Neuron (in vitro differentiated cells): ENCODE data around the gene NTRK3.

Experiments used
- H2AFZ ChIP-seq: one replicate; pipeline ENCODE4 v1.6.1; 2013; ENCODE audit warnings: low read depth, mild to moderate bottlenecking, inconsistent platforms, low read length, moderate library complexity
- H3K27me3 ChIP-seq: one replicate; pipeline ENCODE4 v1.6.1; 2013; ENCODE audit warnings: low read length; ENCODE audit not compliant: insufficient read depth
- H3K36me3 ChIP-seq: one replicate; pipeline ENCODE4 v1.6.1; 2013; ENCODE audit warnings: low read length; ENCODE audit not compliant: insufficient read depth
- H3K4me1 ChIP-seq: one replicate; pipeline ENCODE4 v1.6.1; 2013; ENCODE audit warnings: low read length; ENCODE audit not compliant: insufficient read depth
- H3K4me3 ChIP-seq: 2 replicates; pipeline ENCODE4 v1.5.1; 2013; ENCODE audit warnings: mild to moderate bottlenecking, low read length, moderate library complexity
- H3K9me3 ChIP-seq: one replicate; pipeline ENCODE4 v1.6.1; 2013; ENCODE audit warnings: low read length

NTRK3 gene

DNA sequence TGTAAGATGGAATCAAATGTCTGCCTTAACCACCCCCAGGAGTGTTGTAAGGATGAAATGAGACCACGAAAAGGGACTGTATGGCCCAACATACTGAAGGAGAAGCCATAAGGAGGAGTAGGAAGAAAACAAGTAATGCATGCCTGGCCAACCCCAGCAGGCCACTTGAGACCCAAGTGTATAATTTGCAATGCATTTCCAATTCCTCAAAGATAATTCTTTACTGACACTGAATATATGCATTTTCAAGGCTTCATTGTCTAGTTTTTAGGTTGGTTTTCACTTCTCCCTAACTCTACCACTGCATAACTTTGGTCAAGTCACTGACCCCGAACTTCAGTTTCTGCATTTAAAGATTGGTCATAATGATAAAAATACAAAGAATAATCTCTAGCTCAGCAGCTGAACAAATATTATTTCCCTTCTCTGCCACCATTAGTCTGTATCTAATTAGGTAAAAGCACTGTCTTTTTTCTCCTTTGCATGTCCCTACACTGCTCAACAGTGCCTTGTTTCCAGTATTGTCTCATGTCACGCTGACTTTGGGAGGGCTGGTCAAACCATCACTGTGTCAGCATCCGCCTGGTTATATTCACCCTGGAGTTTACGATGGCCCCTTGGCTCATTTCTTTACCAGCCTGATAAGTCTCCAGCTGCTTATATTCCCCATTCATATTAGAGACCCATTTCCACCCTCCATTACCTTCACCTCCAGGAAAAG lies 378.6 kb downstream of the NTRK3 start:
- no peaks in the 10 kb centered on the region for H3K27me3 ChIP-seq
- H3K4me1 ChIP-seq = peaks cover 16% of the 10 kb centered on the region
- H3K9me3 ChIP-seq = no peaks in the 10 kb centered on the region
- H3K4me3 ChIP-seq = no peak overlapping the region
- H3K36me3 ChIP-seq = no peaks in the 10 kb centered on the region
- no peak overlapping the region for H2AFZ ChIP-seq

DNA sequence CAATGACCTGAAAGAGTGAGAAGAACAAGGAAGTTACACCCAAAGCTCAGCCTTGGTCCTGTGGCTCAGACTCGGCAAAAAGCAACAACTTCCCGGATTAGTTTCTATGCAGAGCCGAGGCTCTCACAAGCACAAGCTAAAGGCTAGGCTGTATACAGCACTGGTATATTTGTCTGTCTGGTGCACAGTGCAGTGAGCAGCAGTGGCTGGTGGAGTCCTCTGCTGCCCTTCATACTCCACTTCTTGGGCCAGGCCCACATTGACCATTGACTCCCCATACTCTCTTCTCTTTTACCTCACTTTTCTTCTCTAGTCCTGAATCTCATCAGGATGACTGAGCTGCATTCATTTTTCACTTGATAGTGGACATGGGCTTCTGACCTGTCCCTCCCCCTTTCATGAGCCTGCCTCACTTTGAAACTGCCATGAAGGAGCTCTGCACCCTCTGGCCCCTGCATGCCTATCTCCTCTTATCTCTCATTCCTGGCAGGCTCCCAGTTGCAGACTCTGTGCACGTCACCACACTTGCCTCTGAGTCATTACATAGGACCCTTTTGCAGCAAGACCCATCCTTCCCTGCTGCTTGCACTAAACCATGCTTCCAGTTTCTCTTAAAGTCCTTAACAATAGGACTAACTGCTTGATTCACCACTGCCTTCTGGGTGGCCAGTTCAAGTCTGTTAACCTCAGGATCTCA lies 379.3 kb downstream of the NTRK3 start:
- Histone ChIP-seq H3K4me1 (peaks cover 16% of the 10 kb centered on the region), H2AFZ (no peak overlapping the region), H3K9me3 (no peaks in the 10 kb centered on the region), H3K27me3 (no peaks in the 10 kb centered on the region), H3K36me3 (no peaks in the 10 kb centered on the region), H3K4me3 (no peak overlapping the region)

DNA sequence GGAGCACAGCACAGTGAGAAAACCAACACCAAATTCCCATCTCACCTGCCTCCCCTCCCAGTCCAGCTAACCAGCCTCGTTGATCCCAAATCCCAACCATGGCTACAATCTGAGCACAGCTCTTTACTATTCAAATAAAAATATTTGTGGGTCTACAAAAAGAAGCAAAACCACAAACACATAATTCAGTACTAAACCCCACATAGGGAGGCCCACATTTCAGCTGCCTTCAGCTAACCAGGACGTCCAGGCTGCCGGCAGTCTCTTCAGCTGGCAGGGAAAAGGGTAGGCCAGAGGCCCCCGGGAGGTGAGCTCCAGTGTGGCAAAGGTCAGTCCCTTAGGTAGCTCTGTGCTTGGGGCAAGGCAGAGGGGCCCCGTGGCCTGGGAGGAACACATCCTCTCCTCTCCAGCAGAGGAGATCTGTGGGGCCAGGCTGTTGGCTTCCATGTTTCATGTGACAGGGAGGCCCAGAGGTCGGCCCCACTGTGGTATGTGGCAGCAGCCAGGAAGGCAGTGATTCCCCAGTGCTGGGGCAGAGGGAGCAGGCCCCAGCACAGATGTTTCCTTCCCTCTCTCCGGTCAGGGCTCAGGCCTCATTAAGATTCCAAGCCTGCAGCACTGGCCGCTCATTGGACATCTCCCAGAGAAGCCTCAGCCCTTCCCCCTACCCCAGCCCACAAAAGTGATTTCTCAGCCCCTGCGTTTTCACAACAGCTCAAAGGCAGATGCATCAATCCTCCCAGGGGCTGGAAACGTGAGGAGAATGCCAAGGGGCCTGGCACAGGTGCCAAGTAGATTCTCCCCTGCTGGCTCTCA lies 381.4 kb downstream of the NTRK3 start:
- no peaks in the 10 kb centered on the region for H3K9me3 ChIP-seq
- peaks cover 16% of the 10 kb centered on the region for H3K4me1 ChIP-seq

GRCh38 chr15:87873516-87873915 lies 383.0 kb downstream of the NTRK3 start:
- Histone ChIP-seq H2AFZ (no peak overlapping the region), H3K4me3 (no peak overlapping the region), H3K36me3 (no peaks in the 10 kb centered on the region), H3K9me3 (no peaks in the 10 kb centered on the region), H3K4me1 (peaks cover 16% of the 10 kb centered on the region), H3K27me3 (no peaks in the 10 kb centered on the region)

More for the DNA sequence above, 381.4 kb downstream of the NTRK3 start:
- no peaks in the 10 kb centered on the region for H3K27me3 ChIP-seq
- no peaks in the 10 kb centered on the region for H3K36me3 ChIP-seq
- no peak overlapping the region for H3K4me3 ChIP-seq
- H2AFZ ChIP-seq = peak overlapping the region; percentile 21

DNA sequence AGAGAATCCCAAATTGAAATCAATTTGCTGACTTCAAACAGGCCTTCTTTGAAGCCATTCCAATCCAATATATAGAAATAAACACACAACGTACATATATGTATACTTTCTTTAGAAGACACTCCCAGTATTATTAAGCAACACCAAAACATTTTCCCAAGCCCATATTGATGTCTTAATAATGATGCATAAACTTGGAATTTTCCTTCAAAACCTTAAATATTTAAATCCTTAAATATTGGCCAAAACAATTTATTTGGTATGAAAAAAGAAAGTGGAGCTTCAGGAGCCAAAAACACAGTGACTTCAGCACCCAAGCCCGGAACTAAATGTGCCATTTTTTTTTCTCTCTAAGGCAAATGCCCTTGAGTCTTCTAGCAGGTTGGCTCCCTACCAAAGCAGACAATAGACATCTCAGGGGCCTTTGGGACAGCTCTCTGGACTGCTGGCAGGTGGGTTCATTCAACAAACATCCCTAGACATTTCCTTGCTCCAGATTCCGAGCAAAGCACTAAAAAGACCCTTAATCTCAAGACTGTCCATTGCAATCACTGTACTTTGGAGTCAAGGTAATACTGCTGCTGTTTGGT lies 384.7 kb downstream of the NTRK3 start:
- no peak overlapping the region for H3K4me3 ChIP-seq
- H3K4me1 ChIP-seq = peaks cover 16% of the 10 kb centered on the region
- no peaks in the 10 kb centered on the region for H3K9me3 ChIP-seq
- no peak overlapping the region for H2AFZ ChIP-seq
- H3K36me3 ChIP-seq = no peaks in the 10 kb centered on the region
- H3K27me3 ChIP-seq = no peaks in the 10 kb centered on the region

DNA sequence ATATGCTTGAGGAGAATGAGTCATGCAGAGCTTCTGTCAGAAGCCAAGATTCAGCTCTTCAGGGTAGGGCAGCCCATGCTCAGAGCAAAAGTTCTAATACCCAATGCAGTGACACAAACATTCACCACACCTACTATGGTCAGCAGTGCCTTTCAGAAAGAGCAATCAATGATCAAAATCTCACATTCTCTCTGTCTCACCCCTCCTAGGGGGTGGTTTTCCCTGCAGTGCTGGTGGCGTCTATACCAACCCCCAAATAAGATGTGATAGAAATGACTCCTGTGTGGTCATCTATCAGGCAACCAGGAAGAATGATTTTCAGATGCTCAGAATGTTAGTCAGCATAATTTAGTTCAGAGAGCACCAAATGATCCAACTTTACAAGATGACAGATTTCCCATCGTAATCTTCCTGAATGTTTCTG lies 385.3 kb downstream of the NTRK3 start:
- no peak overlapping the region for H3K4me3 ChIP-seq
- H3K9me3 ChIP-seq = no peaks in the 10 kb centered on the region
- no peaks in the 10 kb centered on the region for H3K36me3 ChIP-seq
- no peak overlapping the region for H2AFZ ChIP-seq
- peaks cover 16% of the 10 kb centered on the region for H3K4me1 ChIP-seq
- no peaks in the 10 kb centered on the region for H3K27me3 ChIP-seq

DNA sequence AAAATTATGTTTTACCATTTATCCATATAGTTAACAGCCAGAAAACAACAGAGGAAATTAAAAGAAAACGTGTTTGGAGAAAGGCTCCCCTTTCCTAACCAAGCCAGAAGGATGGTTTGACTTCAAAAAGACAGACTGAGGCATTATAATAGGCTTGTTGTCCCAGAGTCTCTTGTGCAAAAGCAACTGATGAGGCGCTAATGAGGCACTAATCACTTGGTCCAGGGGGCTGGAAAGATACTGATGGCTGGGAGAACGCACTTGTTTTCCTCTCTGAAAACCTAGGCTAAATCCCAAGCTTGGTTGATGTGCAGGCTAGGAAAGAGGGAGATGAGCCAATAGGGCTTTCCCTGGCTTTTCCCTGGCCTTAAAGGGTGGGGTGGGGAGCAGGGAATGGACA lies 389.6 kb downstream of the NTRK3 start:
- Histone ChIP-seq H2AFZ (no peak overlapping the region), H3K4me1 (no peaks in the 10 kb centered on the region), H3K36me3 (no peaks in the 10 kb centered on the region), H3K27me3 (no peaks in the 10 kb centered on the region), H3K9me3 (no peaks in the 10 kb centered on the region), H3K4me3 (no peak overlapping the region)

- no peaks in the 10 kb centered on the region for H3K4me1 ChIP-seq
- no peaks in the 10 kb centered on the region for H3K36me3 ChIP-seq
- no peak overlapping the region for H2AFZ ChIP-seq
- H3K27me3 ChIP-seq = no peaks in the 10 kb centered on the region
- no peak overlapping the region for H3K4me3 ChIP-seq
- H3K9me3 ChIP-seq = no peaks in the 10 kb centered on the region
These were observed 393.4 kb downstream of the NTRK3 start for GRCh38 chr15:87863152-87863551.

- Histone ChIP-seq H3K9me3 (no peaks in the 10 kb centered on the region), H3K4me1 (no peaks in the 10 kb centered on the region), H3K27me3 (no peaks in the 10 kb centered on the region), H2AFZ (no peak overlapping the region), H3K4me3 (no peak overlapping the region), H3K36me3 (no peaks in the 10 kb centered on the region)
These were observed 395.8 kb downstream of the NTRK3 start for GRCh38 chr15:87860743-87861142.

- no peaks in the 10 kb centered on the region for H3K36me3 ChIP-seq
- no peaks in the 10 kb centered on the region for H3K9me3 ChIP-seq
- H3K27me3 ChIP-seq = no peaks in the 10 kb centered on the region
- no peak overlapping the region for H3K4me3 ChIP-seq
- H3K4me1 ChIP-seq = no peaks in the 10 kb centered on the region
- no peak overlapping the region for H2AFZ ChIP-seq
These were observed 397.9 kb downstream of the NTRK3 start for GRCh38 chr15:87858651-87859050.

GRCh38 chr15:87851497-87851896 lies 405.0 kb downstream of the NTRK3 start:
- no peaks in the 10 kb centered on the region for H3K36me3 ChIP-seq
- H3K27me3 ChIP-seq = no peaks in the 10 kb centered on the region
- no peak overlapping the region for H3K4me3 ChIP-seq
- no peaks in the 10 kb centered on the region for H3K9me3 ChIP-seq
- no peak overlapping the region for H2AFZ ChIP-seq
- no peaks in the 10 kb centered on the region for H3K4me1 ChIP-seq

- Histone ChIP-seq H3K9me3 (no peaks in the 10 kb centered on the region), H3K27me3 (no peaks in the 10 kb centered on the region), H2AFZ (no peak overlapping the region), H3K4me3 (no peak overlapping the region), H3K4me1 (no peaks in the 10 kb centered on the region), H3K36me3 (no peaks in the 10 kb centered on the region)
These were observed 405.6 kb downstream of the NTRK3 start for GRCh38 chr15:87850916-87851315.

GRCh38 chr15:87849181-87849580 lies 407.4 kb downstream of the NTRK3 start:
- no peaks in the 10 kb centered on the region for H3K27me3 ChIP-seq
- no peaks in the 10 kb centered on the region for H3K36me3 ChIP-seq
- H2AFZ ChIP-seq = no peak overlapping the region
- no peak overlapping the region for H3K4me3 ChIP-seq
- H3K9me3 ChIP-seq = no peaks in the 10 kb centered on the region
- no peaks in the 10 kb centered on the region for H3K4me1 ChIP-seq
